Activated T-cell treated with anti-CD3 and anti-CD28 coated beads for 48 hours (primary cell): ENCODE data around the gene RLIM.
"Not testable (repeated sequence)": the region's sequence is repeated elsewhere in the genome, so short reads cannot be mapped to it uniquely, and the experiment has no call there.

Experiments used
- DNase-seq: peaks from one replicate; pipeline ENCODE4 v3.0.0-alpha.2; 2020; ENCODE audit warnings: low read depth

Gene RLIM

GRCh38 chrX:74614093-74614909 lies at the start of gene RLIM:
Gene RLIM, minus strand, starts transcription at chrX:74614624. Its CDS starts 18,647 bp downstream, at chrX:74595977.
- peak; percentile 83 for DNase-seq

- no peak for DNase-seq
These were observed 41.8 kb upstream of the RLIM start for GRCh38 chrX:74656079-74656745.

DNA sequence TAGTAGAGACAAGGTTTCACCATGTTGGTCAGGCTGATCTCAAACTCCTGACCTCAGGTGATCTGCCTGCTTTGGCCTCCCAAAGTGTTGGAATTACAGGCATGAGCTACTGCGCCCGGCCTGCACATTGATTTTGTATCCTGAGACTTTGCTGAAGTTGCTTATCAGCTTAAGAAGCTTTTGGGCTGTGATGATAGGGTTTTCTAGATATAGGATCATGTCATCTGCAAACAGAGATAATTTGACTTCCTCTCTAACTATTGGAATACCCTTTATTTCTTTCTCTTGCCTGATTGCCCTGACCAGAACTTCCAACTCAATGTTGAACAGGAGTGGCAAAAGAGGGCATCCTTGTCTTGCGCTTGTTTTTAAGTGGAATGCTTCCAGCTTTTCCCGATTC lies 40.5 kb upstream of the RLIM start:
- not testable (repeated sequence) for DNase-seq

GRCh38 chrX:74636749-74637314 lies 22.4 kb upstream of the RLIM start:
- no peak for DNase-seq

DNA sequence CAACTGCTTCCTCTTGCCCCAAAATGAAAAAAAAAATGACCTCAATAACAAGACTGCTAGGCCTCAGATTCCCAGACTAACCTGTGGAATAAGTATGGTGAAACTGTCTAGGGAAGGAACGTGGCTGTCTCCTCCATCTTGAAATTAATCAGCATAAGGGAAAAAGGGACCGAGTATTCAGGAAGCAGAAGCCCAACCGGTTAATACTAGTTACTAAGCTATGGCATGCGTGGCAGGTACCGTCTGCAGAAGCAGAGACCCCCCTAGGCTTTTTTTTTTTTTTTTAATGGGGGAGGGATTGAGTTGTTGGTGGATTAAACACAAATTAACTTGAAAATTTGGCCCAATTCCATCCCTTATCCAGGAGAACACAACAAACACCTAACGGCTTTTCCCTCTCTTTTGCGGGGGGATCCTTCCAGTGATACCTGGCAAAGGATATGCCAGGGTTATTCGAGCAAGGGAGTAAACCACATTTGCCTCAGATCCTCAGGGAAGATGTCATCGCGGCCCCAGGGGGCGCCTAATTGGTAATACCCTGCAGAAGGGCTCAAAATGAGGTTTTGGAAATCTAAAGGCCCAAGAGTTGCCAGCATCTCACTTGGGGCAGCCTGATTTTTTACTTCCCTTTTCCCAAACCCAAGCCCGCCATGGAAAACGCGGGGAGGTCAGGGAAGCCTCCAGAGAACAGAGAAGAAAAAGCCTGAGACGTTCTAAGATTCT lies 893 bp downstream of the RLIM start:
- no peak for DNase-seq

- no peak for DNase-seq
These were observed 7.6 kb downstream of the RLIM start for GRCh38 chrX:74606799-74607198.

GRCh38 chrX:74606342-74606741 lies 8.1 kb downstream of the RLIM start:
- no peak for DNase-seq

DNA sequence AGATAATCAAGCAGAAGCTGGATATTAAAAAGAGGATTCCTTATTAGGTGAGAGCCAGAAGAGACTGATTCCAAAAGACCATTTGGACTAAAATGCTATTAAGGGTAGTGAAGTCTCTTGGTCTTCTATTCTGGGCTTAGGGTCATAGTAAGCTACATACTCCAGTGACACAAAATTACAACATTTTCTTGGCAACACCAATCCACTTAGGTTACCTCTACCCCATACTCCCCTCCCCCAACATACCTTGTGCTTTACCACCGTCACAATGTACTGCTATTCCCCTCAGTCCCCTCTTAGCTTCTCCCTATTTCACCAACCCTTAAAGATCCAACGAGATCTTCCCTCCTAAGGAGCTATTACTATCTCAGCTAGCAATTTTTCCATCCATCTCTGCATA lies 11.4 kb downstream of the RLIM start:
- DNase-seq, result no peak

- no peak for DNase-seq
These were observed 12.3 kb downstream of the RLIM start for GRCh38 chrX:74602142-74602541.

- no peak for DNase-seq
These were observed 20.8 kb downstream of the RLIM start for GRCh38 chrX:74593593-74593992.

DNA sequence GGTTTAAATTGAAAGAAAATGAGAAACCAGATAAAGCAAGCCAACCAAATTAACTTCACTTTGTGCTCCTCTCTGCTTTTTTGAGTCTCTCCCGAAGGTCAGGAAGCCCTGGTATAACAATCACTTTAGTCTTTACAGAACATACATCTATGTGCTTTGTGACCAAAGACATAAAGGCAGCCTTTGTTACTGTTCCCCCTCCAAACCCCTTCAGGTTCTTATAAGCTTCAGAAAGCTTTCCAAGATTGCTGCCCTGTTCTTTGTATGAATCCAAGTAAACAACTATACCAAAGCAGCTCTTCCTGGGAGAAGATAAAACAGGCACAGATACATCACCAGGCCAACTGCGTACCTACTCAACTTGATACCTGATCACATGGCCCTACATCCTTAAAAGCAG lies 28.7 kb downstream of the RLIM start:
- DNase-seq, result no peak

DNA sequence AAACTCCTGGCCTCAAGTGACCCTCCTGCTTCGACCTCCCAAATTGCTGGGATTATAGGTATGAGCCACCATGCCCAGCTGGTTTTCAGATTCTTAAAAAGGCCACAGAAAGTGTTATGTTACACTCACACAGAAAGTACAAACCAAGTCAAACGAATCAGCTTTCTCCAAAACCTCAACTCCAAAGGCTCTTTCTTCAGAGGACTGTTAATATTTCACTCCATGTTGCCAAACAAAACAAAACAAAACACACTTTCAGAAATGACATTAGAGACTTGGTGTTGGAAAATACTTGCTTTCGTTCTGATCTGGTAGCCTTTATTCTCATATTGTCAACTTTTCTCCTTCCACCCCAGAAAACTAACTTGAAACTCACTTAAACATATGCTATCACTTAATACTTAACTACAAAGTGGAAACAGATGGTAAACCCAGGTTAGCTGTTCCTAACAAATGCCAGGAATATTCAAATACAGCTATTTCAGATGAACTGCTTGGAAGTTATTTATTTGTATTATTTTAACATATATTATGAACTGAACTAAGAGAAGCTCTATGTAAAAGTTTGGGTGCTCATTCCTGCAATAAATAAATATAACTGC lies 34.7 kb downstream of the RLIM start:
- DNase-seq, result no peak

GRCh38 chrX:74578137-74578536 lies 36.3 kb downstream of the RLIM start:
- no peak for DNase-seq

DNA sequence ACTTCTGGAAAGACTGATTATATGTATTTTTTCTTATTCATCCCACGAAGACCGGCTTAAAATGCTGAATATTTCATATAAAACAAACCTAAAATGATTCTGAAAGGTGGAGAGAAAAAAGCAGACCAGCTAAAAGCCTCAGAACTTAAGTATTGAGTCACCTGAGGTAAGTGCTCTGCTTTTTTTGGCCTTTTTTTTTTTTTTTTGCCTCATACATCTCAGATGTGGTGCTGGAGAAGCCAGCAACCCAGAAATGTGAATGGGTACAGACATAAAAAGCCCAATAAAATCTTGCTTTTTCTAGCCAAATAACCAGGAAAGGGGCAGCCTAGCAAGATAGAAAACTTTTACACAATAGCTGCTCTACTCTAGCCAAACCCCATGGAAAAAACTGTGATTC lies 57.0 kb downstream of the RLIM start:
- DNase-seq, result no peak

DNA sequence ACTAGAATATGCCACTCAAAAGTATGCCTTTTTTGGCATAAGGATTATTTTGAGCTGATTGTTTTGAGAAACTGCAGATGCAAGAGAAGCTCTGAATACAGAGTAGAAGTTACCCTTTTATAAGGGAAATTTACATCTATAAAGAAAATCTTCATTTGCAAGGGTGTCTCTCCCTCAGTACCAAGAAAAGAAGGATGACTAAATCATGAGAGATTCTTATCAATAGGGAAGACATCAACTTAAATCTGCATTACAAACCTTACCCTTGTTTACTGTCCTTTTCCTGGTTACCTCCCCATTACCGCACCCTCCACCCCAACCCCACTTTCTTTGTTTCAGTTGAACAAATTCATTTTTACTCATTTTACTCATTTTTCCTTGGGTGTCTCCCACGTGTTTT lies 62.5 kb downstream of the RLIM start:
- no peak for DNase-seq

DNA sequence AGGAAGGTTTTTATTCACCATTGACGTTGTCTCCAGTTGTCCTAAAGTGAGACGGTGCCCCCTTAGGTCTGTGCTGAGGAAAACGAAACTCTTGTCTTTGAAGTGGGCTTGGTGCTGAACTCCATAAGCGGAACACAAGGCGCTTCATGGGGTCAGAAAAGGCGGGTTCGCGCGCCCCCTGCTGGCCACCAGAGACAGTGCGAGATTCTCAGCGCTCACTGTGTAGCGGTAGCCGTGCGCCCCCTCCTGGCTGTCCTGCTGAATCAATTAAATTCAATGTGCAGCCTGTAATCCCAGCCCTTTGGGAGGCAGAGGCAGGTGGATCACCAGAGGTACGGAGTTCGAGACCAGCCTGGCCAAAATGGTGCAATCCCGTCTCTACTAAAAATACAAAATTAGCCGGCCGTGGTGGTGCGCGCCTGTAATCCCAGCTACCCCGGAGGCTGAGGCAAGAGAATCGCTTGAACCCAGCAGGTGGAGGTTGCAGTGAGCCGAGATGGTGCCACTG lies 64.1 kb downstream of the RLIM start:
- peak; percentile 74 for DNase-seq

GRCh38 chrX:74546984-74547383 lies 67.4 kb downstream of the RLIM start:
- DNase-seq, result no peak

GRCh38 chrX:74545880-74546523 lies 68.4 kb downstream of the RLIM start:
- no peak for DNase-seq

DNA sequence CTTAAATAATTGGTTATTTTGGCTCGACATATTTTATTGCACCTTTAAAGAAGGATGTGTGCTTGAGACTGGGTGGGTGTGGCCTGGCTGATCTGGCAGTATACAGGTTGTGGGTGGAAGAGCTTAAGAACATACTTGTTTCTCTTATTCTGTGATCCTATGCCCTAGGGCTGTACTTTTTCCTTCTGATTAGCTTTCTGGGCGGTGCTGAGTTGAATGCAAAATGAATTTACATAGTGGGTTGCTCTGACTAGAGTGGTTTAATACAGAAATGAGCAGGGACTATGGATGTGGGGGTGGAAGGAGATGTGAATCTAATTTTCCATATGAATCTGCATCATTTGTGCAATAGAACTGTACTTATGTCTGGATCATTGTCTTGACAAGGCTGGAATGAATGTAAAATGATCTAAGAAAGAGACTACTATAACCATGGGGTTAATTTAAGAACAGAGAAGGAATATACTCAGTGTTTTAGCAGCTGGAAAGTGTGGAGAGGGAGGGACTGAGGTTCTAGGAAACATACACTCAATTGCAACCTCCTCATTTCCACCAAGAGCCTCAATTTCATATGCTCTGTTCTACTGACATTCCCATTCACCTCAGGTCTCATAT lies 73.7 kb downstream of the RLIM start:
- DNase-seq, result no peak

DNA sequence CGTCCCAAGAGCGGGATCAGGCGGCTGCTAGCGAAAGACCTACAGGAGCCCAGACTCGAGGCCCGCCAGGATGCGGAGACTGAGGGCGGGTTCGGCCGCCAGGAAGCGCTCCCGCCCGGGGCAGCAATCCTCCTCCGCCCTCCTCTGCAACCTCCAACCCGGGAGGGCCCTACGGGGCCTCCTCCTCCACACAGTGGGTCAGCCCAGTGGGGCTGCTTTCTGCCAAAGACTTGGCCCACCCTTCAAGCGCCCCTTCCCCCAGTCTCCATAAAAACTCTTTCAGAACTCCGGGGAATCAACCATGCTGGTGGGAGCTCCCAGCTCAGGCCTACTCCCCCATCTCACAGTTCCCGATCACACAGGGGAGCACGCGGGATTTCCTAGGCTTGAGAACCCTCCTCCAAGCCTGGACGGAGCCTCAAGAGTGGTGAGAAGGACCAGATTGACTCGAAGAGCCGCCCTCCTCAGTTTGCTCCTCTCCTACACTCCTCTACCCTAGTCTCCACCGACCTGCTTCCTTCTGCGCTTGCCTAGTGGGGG lies 77.5 kb downstream of the RLIM start:
- no peak for DNase-seq
